Kidney epithelial cell (primary cell): ENCODE measurements around the gene DGLUCY. TPM values are rescaled to one million over a fixed set of nuclear protein-coding genes. Genes with fewer than 3 reads are reported as not detected.

Source experiments
- DNase-seq: peaks from one replicate; pipeline ENCODE4 v3.0.0-alpha.2; 2010; ENCODE audit warnings: low read depth
- H3K27me3 ChIP-seq: 2 replicates; pipeline ENCODE4 v1.6.0; 2011; ENCODE audit warnings: low read length; ENCODE audit not compliant: control insufficient read depth, insufficient read depth
- H3K36me3 ChIP-seq: 2 replicates; pipeline ENCODE4 v1.5.1; 2011; ENCODE audit warnings: low read length; ENCODE audit not compliant: control insufficient read depth, insufficient read depth
- H3K4me3 ChIP-seq: 2 replicates; pipeline ENCODE4 v1.5.1; 2011; ENCODE audit warnings: low read depth, mild to moderate bottlenecking, control low read depth, low read length
- CTCF ChIP-seq: IDR thresholded peaks from 2 replicates; pipeline ENCODE4 v1.5.1; 2011; ENCODE audit warnings: mild to moderate bottlenecking, moderate library complexity, low read length, control low read depth, inconsistent platforms; ENCODE audit not compliant: insufficient read depth, poor library complexity, severe bottlenecking
- total RNA-seq: library from RNA; depleted of rRNA; stranded (reverse); fragments of >200 nt; gene quantifications from 2 replicates; pipeline ENCODE4 v1.2.3, GENCODE V29; 2015

Gene DGLUCY
- total RNA-seq, 1 donor from 2014 or later, result 38.1 TPM

GRCh38 chr14:91145391-91146160 is 31.7 kb downstream of the DGLUCY start:
- no peaks in the 10 kb centered on the region for H3K27me3 ChIP-seq
- no peak for DNase-seq
- no peaks in the 10 kb centered on the region for H3K36me3 ChIP-seq
- H3K4me3 ChIP-seq, result no peak overlapping the region
- no peak for TF ChIP-seq CTCF

GRCh38 chr14:91146661-91147060 is 32.8 kb downstream of the DGLUCY start:
- DNase-seq, result no peak
- no peak for TF ChIP-seq CTCF
- H3K36me3 ChIP-seq, result no peaks in the 10 kb centered on the region
- no peak overlapping the region for H3K4me3 ChIP-seq
- H3K27me3 ChIP-seq, result no peaks in the 10 kb centered on the region

- no peak for TF ChIP-seq CTCF
- H3K27me3 ChIP-seq, result no peaks in the 10 kb centered on the region
- DNase-seq, result peak; percentile 65
- no peaks in the 10 kb centered on the region for H3K36me3 ChIP-seq
- no peak overlapping the region for H3K4me3 ChIP-seq
Observed at GRCh38 chr14:91149462-91149861, 35.6 kb downstream of the DGLUCY start.

GRCh38 chr14:91152499-91152898 is 38.6 kb downstream of the DGLUCY start:
- no peak for TF ChIP-seq CTCF
- Histone ChIP-seq H3K27me3 (no peaks in the 10 kb centered on the region), H3K36me3 (no peaks in the 10 kb centered on the region), H3K4me3 (no peak overlapping the region)
- no peak for DNase-seq

GRCh38 chr14:91153360-91153759 is 39.5 kb downstream of the DGLUCY start:
- Histone ChIP-seq H3K4me3 (no peak overlapping the region), H3K36me3 (no peaks in the 10 kb centered on the region), H3K27me3 (no peaks in the 10 kb centered on the region)
- DNase-seq, result no peak
- no peak for TF ChIP-seq CTCF

- TF ChIP-seq CTCF, result no peak
- no peak overlapping the region for H3K4me3 ChIP-seq
- H3K27me3 ChIP-seq, result no peaks in the 10 kb centered on the region
- DNase-seq, result peak; percentile 73
- H3K36me3 ChIP-seq, result no peaks in the 10 kb centered on the region
Observed at GRCh38 chr14:91154851-91155625, 41.2 kb downstream of the DGLUCY start.
